ENCODE data around the gene MEGF6.

Gene MEGF6

GRCh38 chr1:3465935-3466321 lies 145.4 kb downstream of the MEGF6 start:
- DNase-seq = no peak

GRCh38 chr1:3465091-3465934 lies 146.0 kb downstream of the MEGF6 start:
- DNase-seq = no peak

DNA sequence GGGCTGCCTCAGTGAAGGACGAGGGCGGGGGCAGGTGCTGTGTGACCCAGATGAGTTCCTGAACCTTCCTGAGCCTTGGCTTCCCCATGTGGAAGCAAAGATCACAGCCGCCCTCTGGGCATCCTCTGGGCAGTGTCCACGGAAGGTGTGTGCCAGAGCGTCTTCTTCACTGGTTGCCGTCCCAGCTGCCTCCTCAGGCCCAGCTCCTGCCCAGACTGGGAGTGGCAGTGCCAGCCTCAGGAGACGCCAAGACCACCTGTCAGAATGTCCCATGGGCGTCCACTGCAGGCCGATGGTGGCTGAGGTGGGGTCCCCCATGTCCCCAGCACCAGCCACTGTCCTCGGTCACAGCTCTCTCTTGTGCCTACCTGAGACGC lies 146.7 kb downstream of the MEGF6 start:
- DNase-seq = no peak

DNA sequence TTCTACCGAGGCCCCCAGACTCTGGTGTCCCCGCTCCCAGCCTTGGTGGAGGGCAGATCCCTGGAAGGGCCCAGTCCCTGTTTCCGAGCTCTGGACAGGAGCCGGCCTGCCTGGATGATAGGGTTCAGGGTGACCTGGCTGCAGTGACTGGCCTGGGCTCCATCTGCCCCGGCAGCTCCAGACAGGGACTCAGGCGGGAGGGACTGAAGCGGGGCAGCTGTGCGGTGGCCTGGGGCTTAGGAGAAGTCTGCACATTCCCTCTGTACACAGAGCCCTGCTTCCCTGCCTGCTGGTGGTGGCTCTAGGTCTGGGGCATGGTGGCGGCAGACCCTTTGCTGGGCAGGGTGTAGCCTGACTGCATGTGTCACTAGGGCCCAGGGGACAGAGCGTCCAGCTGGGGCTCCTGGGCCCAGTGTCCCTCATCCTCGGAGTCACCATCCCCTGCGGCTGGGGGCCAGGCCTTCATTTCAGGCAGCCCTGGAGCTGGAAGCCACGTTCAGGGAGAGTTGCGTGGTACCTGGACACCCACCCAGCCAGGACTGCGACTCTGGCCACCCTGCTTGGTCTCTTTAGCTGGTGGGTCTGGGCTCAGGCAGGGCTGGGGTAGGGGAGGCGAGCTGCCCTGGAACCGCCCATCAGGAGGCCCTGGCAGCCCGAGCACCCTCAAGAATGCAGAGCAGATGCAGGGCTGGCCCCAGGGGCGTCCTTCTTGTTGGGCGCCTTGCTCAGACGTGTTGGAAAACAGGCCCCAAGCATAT lies 147.2 kb downstream of the MEGF6 start:
- DNase-seq = no peak

GRCh38 chr1:3463408-3463863 lies 147.9 kb downstream of the MEGF6 start:
- DNase-seq = no peak

DNA sequence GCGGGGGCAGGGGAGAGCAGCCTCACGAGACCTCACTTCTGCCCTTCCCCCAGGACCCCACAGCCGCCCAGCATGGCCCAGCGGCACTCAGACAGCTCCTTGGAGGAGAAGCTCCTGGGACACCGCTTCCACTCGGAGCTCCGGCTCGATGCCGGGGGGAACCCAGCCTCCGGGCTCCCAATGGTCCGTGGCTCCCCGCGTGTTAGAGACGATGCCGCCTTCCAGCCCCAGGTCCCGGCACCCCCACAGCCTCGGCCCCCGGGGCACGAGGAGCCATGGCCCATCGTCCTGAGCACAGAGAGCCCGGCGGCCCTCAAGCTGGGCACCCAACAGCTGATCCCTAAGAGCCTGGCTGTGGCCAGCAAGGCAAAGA lies 148.3 kb downstream of the MEGF6 start:
- no peak for DNase-seq

DNA sequence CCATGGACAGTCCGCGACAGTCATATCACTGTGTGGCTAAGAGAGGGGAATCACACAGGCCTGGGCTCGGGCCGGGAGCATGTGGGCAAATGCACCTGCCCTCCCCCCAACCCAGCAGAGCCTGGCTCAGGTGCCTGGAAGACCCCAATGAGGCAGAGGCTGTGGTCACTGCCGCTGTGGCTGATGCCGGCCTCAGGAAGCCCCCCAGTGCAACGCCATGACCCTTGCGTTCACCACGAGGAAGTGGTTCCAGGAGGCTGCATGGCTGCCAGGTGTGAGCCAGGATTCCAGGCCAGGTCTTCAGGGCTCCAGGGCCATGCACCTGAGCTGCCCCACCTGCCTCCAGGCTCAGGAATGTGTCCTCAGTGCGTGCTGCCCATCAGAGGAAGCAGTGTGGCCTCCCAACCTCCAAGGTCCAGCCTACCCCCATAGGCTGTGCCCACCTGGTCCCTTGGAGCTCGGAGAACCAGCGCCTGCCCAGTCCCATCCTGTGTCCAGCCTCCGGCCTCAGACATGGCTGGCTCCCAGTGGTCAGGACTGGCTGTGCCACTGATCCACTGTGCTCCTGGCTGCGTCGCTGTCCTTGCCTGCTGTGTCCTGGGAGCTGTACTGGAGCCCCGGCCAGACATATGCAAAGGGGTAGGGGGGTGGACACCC lies 148.8 kb downstream of the MEGF6 start:
- no peak for DNase-seq

- DNase-seq = no peak
These were observed 149.4 kb downstream of the MEGF6 start for GRCh38 chr1:3461934-3462275.

DNA sequence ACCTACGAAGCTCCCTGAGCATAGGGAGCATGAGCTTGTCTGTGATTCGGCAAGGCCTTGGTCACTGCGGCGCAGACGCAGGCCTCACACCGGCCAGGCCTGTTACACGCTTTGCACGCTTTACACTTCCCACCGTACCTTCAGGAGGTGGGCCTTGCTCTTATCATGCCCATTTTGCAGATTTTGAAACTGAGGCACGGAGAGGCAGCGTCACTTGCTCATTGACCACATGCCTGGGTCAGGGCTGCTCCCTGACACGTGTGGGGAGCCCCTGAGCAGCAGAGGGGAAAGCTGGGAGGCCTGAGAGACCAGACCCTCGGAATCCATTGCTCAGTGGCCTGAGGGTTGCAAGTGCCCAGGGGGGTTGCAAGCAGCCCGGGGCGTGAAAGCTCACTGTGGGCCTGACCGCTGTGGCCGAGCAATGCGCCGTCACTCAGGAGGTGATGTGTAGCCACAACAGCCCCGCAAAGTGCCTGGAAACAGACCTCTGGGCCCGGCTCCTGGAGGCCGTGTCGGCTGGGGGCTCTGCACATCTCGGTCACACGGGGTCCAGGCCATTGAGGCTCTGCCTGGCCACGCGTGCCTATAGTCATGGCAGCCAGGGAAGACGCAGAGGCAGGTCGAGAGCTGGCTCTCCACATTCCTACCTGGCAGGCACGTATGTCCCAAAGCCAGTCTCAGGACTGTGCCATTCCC lies 149.9 kb downstream of the MEGF6 start:
- DNase-seq = no peak

- no peak for DNase-seq
These were observed 150.6 kb downstream of the MEGF6 start for GRCh38 chr1:3460672-3461131.

DNA sequence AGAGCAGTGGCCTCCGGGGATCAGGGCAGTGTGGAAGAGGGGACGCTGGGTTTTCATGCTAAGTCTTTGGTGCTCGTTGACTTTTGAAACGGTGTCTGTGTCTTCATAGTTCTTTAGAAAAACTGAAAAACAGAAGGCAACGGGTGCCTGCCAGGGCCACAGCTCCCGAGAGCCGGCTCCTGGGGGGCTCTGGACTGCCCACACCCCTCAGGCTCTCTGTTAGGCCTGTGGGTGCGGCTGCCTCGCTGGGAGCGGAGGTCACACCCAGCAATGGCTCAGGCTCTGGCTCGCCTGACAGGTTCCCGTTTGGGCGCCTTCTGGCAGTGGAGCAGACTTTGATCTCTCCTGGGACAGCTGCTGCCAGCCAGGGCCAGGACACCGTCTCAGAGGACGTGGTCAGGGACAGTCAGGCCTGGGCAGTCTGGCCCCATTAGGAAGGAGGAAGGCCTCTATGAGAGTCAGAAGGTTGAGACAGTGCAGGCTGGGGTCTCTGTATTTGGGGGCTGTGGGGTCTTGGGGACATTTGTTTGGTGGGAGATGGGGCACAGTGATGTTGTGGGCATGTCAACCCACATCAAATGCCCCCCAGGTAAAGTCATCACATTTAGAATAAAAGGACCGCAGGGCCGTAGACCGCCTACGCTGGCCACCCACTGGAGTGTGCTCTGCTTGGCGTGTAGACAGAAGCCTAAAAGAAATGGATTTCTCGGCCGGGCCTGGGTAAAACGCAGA lies 151.2 kb downstream of the MEGF6 start:
- no peak for DNase-seq

DNA sequence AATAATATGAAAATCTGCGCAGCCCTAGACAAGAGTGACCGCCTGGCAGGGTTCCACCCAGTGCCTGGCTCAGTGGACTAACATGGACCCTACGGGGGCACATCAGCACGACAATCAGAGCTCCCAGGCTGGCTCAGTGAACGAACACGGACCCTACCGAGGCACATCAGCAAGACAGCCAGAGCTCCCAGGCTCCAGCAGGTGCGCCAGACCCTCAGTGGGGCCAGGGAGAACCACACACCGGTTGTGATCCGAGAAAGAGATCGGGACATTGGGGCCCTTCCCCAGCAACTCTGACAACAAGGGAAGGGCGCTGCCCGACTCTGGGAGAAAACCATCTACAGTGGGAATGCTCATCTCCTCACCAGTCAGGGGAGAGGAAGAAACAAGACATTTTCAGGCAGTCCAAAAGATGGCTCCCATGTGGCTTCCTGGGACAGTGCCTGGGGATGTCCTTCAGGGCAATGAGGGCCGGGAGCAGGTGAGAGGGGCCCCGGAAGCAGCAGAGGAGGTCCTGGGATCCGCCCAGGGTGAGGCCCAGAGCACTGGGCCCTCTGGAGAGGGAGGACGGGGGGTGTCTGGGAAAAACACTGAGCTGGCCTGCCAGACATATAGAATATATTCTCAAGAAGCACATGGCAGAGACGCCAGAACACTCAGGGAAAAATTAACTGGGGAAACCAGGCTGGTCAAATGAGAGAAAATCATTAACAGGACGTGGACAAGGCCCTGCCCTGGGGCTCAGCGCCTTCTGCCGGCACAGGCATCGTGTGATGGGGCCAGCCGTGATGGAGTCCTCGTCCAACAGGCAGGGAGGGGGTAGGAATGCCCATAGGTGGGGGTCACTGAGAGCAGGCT lies 152.0 kb downstream of the MEGF6 start:
- DNase-seq = no peak

- no peak for DNase-seq
These were observed 153.1 kb downstream of the MEGF6 start for GRCh38 chr1:3457910-3458883.

GRCh38 chr1:3456964-3457909 lies 154.1 kb downstream of the MEGF6 start:
- no peak for DNase-seq

- no peak for DNase-seq
These were observed 154.8 kb downstream of the MEGF6 start for GRCh38 chr1:3456449-3456963.

DNA sequence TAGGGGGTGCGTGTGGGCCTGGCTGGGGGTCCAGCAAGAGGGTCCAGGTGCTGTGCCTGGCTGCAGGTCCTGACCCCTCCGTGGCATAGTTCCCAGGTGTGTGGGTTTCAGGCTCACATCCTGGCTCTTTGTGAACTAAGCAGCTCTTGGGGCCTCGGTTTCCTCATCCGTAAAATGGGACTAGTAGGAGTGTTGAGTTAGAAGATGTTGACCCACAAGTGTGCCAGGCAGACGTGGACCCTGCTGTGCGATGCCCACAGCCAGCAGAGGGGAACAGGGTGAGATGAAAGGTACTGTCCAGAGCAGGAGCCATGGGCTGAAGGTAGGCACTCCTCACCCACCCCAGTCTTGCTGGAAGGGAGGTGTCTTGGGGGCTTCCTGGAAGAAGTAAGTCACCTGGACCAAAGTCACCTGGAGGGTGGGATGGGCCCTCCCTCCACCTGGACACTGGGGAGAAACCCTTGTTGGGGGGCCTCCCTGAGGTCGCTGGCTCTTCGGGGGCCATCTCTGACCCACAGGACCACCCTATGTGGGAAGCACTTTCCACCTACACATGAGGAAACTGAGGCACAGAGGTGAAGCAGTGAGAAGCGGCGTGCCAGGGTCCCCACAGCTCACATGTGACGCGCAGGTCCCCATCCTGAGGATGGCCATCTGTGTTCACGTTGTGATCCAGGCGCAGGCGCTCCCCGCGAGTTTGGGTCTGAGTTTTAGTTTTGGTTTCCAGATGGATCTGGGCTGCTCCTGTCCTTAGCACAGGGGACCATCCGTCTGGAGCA lies 155.4 kb downstream of the MEGF6 start:
- no peak for DNase-seq

GRCh38 chr1:3454811-3455618 lies 156.3 kb downstream of the MEGF6 start:
- DNase-seq = no peak

Data from activated CD4-positive, alpha-beta T cell treated with anti-CD3 and anti-CD28 coated beads, Interleukin-2, amount 50 U/mL, for 16 hours (primary cell).